GM12873 (cell line): Measurements from ENCODE around the gene HTR3E.

Source experiments
- CTCF ChIP-seq: IDR thresholded peaks from 2 replicates; pipeline ENCODE4 v1.5.1; 2012; ENCODE audit warnings: low read depth, mild to moderate bottlenecking, moderate library complexity, low read length, control low read depth; ENCODE audit not compliant: insufficient read depth; ENCODE audit errors: missing control alignments

HTR3E gene

GRCh38 chr3:184082034-184082433, 14.8 kb upstream of the HTR3E start:
- TF ChIP-seq CTCF = no peak

GRCh38 chr3:184082465-184082864, 14.4 kb upstream of the HTR3E start:
- TF ChIP-seq CTCF = no peak

- TF ChIP-seq CTCF = no peak
Observed at GRCh38 chr3:184085389-184085852, 11.4 kb upstream of the HTR3E start.

- TF ChIP-seq CTCF = no peak
Observed at GRCh38 chr3:184092199-184092598, 4.7 kb upstream of the HTR3E start.

- no peak for TF ChIP-seq CTCF
Observed at GRCh38 chr3:184097556-184097955, 692 bp downstream of the HTR3E start.

- no peak for TF ChIP-seq CTCF
Observed at GRCh38 chr3:184099806-184100686, 3.2 kb downstream of the HTR3E start.

GRCh38 chr3:184110316-184110725, 13.5 kb downstream of the HTR3E start:
- no peak for TF ChIP-seq CTCF
